Stimulated activated CD8-positive, alpha-beta memory T cell treated with anti-CD3 and anti-CD28 coated beads, Interleukin-4, amount 100 ng/mL, for 4 hours (primary cell): ENCODE results near the gene CER1.

ENCODE experiments used
- DNase-seq, 2 donors: peaks; one replicate each; pipeline ENCODE4 v3.0.0-alpha.2; 2020; ENCODE audit warnings: low read depth in 2 of 2, low spot score in 1 of 2

Gene CER1

GRCh38 chr9:14722391-14723035 is at the start of gene CER1:
TSS of gene CER1 (minus strand) at chr9:14722733. CDS start at chr9:14722672, 61 bp downstream.
- DNase-seq: no peak

GRCh38 chr9:14770592-14770991 is 48.1 kb upstream of the CER1 start:
- DNase-seq: no peak

- no peak for DNase-seq
Observed at GRCh38 chr9:14769230-14769571, 46.7 kb upstream of the CER1 start.

- no peak for DNase-seq
Observed at GRCh38 chr9:14768405-14769229, 46.1 kb upstream of the CER1 start.

- no peak for DNase-seq
Observed at GRCh38 chr9:14766299-14766698, 43.8 kb upstream of the CER1 start.

- DNase-seq: no peak
Observed at GRCh38 chr9:14761584-14761983, 39.1 kb upstream of the CER1 start.

GRCh38 chr9:14760060-14760459 is 37.5 kb upstream of the CER1 start:
- no peak for DNase-seq

- no peak for DNase-seq
Observed at GRCh38 chr9:14756291-14756690, 33.8 kb upstream of the CER1 start.

- no peak for DNase-seq
Observed at GRCh38 chr9:14752871-14753270, 30.3 kb upstream of the CER1 start.

- DNase-seq: no peak
Observed at GRCh38 chr9:14752271-14752670, 29.7 kb upstream of the CER1 start.

- no peak for DNase-seq
Observed at GRCh38 chr9:14750821-14751220, 28.3 kb upstream of the CER1 start.

GRCh38 chr9:14749741-14750211 is 27.2 kb upstream of the CER1 start:
- no peak for DNase-seq

- no peak for DNase-seq
Observed at GRCh38 chr9:14748373-14748772, 25.8 kb upstream of the CER1 start.

- DNase-seq: no peak
Observed at GRCh38 chr9:14747111-14747510, 24.6 kb upstream of the CER1 start.

- no peak for DNase-seq
Observed at GRCh38 chr9:14746626-14747025, 24.1 kb upstream of the CER1 start.

- DNase-seq: no peak
Observed at GRCh38 chr9:14744768-14745167, 22.2 kb upstream of the CER1 start.

- no peak for DNase-seq
Observed at GRCh38 chr9:14741369-14741768, 18.8 kb upstream of the CER1 start.

GRCh38 chr9:14733133-14733532 is 10.6 kb upstream of the CER1 start:
- DNase-seq: no peak

GRCh38 chr9:14731294-14731981 is 8.9 kb upstream of the CER1 start:
- no peak for DNase-seq

GRCh38 chr9:14730461-14730898 is 7.9 kb upstream of the CER1 start:
- no peak for DNase-seq

- DNase-seq: no peak
Observed at GRCh38 chr9:14723301-14723700, 768 bp upstream of the CER1 start.
